HepG2 (cell line): ENCODE results near the gene DHX34. TPM values are rescaled to one million over a fixed set of nuclear protein-coding genes. Genes with fewer than 3 reads are reported as not detected.

Source experiments
- ATAC-seq: fragments of 200-7000 bp; cut with Tn5 transposase; 3 replicates; pipeline ENCODE4 v1.9.1; 2020; ENCODE audit warnings: mild to moderate bottlenecking, moderate library complexity
- BruUV-seq: library from RNA; stranded (reverse); fragments of 400-500 nt; replicated peaks from 2 replicates; lab custom pipeline; 2021; lab: Mats Ljungman, UMichigan
- CTCF ChIA-PET: fragments of 300-600 bp; formaldehyde crosslinking; extraction: SDS; loops from one replicate; lab custom pipeline; 2021; ENCODE audit warnings: low total read pairs, inconsistent platforms, low intra/inter-chr PET ratio; lab: Yijun Ruan, JAX
- POLR2A ChIA-PET: fragments of 350-600 bp; sonication (Branson Sonifier 250); formaldehyde crosslinking; loops from one replicate; lab custom pipeline; 2020; ENCODE audit warnings: antibody characterized with exemption, inconsistent platforms; lab: Yijun Ruan, JAX
- DNase-seq: peaks from one replicate; pipeline ENCODE4 v3.0.0-alpha.2; 2015; ENCODE audit warnings: low spot score
- FAIRE-seq: peaks from 3 replicates; lab custom pipeline; 2011; peaks lifted over from hg19 to GRCh38; lab: Jason Lieb, UNC
- H2AFZ ChIP-seq: one replicate; pipeline ENCODE4 v1.6.1; 2011; ENCODE audit warnings: low read length, inconsistent platforms
- H3K27ac ChIP-seq: fragments of 300-600 bp; 3 replicates; pipeline ENCODE4 v1.8.0; 2011; ENCODE audit warnings: mixed run types, mild to moderate bottlenecking, mixed read lengths, low read length, inconsistent platforms; ENCODE audit not compliant: insufficient read depth; ENCODE audit errors: extremely low read length
- H3K27me3 ChIP-seq, 2 experiments: fragments of 200-600 bp in 1 of 2; 2 replicates in 1 of 2; 3 replicates in 1 of 2; pipeline versions ENCODE4 v1.6.0 to v1.8.0; 2011; ENCODE audit warnings: low read length in 2 of 2, mild to moderate bottlenecking in 2 of 2, moderate library complexity in 2 of 2, inconsistent platforms in 1 of 2; ENCODE audit not compliant: insufficient read depth in 2 of 2, control insufficient read depth in 1 of 2
- H3K36me3 ChIP-seq, 2 experiments: fragments of 200-600 bp in 1 of 2; replicated peaks in 1 of 2; 2 replicates in 1 of 2; 3 replicates in 1 of 2; pipeline versions ENCODE4 v1.5.1 to v1.8.0; 2011; ENCODE audit warnings: low read length in 2 of 2, inconsistent platforms in 1 of 2; ENCODE audit not compliant: insufficient read depth in 2 of 2, control insufficient read depth in 1 of 2
- H3K4me1 ChIP-seq: 2 replicates; pipeline ENCODE4 v1.5.1; 2012; ENCODE audit warnings: low read length, inconsistent platforms; ENCODE audit not compliant: insufficient read depth
- H3K4me2 ChIP-seq: 2 replicates; pipeline ENCODE4 v1.6.0; 2011; ENCODE audit warnings: low read depth, low read length, inconsistent platforms
- H3K4me3 ChIP-seq, 3 experiments: fragments of 200-600 bp in 1 of 3; sonication (generic), shearing (Covaris generic) in 1 of 3; replicated peaks in 1 of 3; 2 replicates each; pipeline ENCODE4 v1.5.1; 2011 to 2016; ENCODE audit warnings: low read length in 3 of 3, inconsistent platforms in 2 of 3, low read depth in 2 of 3, mild to moderate bottlenecking in 2 of 3, control low read depth in 1 of 3, mixed read lengths in 1 of 3; ENCODE audit not compliant: insufficient read depth in 1 of 3
- H3K79me2 ChIP-seq: one replicate; pipeline ENCODE4 v1.6.1; 2011; ENCODE audit warnings: low read length, inconsistent platforms; ENCODE audit not compliant: insufficient read depth
- H3K9ac ChIP-seq: 2 replicates; pipeline ENCODE4 v1.6.0; 2011; ENCODE audit warnings: mild to moderate bottlenecking, low read depth, low read length, inconsistent platforms; ENCODE audit not compliant: insufficient read depth
- H3K9me3 ChIP-seq: 2 replicates; pipeline ENCODE4 v1.5.1; 2012; ENCODE audit warnings: mild to moderate bottlenecking, low read length
- H4K20me1 ChIP-seq: 2 replicates; pipeline ENCODE4 v1.6.0; 2011; ENCODE audit warnings: inconsistent platforms, mild to moderate bottlenecking, low read length, moderate library complexity; ENCODE audit not compliant: insufficient read depth
- HMG20B ChIP-seq: conservative IDR thresholded peaks from 2 replicates; pipeline ENCODE4 v1.6.1; 2016; ENCODE audit warnings: missing genetic modification reagents, missing compliant biosample characterization
- JARID2 ChIP-seq: sonication (generic); formaldehyde crosslinking; IDR thresholded peaks from 2 replicates; pipeline ENCODE4 v1.8.1; 2023; ENCODE audit warnings: missing genetic modification reagents, inconsistent platforms; ENCODE audit not compliant: insufficient replicate concordance
- KLF11 ChIP-seq: IDR thresholded peaks from 2 replicates; pipeline ENCODE4 v1.6.1; 2016; ENCODE audit warnings: missing compliant biosample characterization
- NR2F1 ChIP-seq, 2 experiments: fragments of 450-650 bp in 1 of 2; formaldehyde crosslinking in 1 of 2; IDR thresholded peaks; 2 replicates each; pipeline versions ENCODE4 v1.5.0 to v1.6.1; 2016 to 2020; ENCODE audit warnings: mild to moderate bottlenecking in 1 of 2, missing compliant biosample characterization in 1 of 2, missing genetic modification reagents in 1 of 2, moderate library complexity in 1 of 2
- REL ChIP-seq: sonication (generic); formaldehyde crosslinking; conservative IDR thresholded peaks from 2 replicates; pipeline ENCODE4 v1.8.0; 2022; ENCODE audit warnings: mild to moderate bottlenecking, missing genetic modification reagents, moderate library complexity
- YEATS4 ChIP-seq: sonication (generic); formaldehyde crosslinking; IDR thresholded peaks from 2 replicates; pipeline ENCODE4 v1.4.0; 2020; ENCODE audit warnings: missing genetic modification reagents, borderline replicate concordance
- ZBTB21 ChIP-seq: sonication (generic); formaldehyde crosslinking; IDR thresholded peaks from 2 replicates; pipeline ENCODE4 v1.4.0; 2020; ENCODE audit warnings: missing genetic modification reagents
- ZFP82 ChIP-seq: sonication (generic); formaldehyde crosslinking; IDR thresholded peaks from 2 replicates; pipeline ENCODE4 v1.5.1; 2020; ENCODE audit warnings: mild to moderate bottlenecking, missing genetic modification reagents, borderline replicate concordance
- WGBS: methylation state at CpG from one replicate; pipeline ENCODE4 v1.1.6; 2017; ENCODE audit warnings: low lambda C conversion rate; 5-methylcytosine and 5-hydroxymethylcytosine counted together
- in situ Hi-C: cut with HindIII; loops from 2 replicates; pipeline ENCODE4 v1.10.0; 2017; ENCODE audit warnings: low pct_unique_long_range_greater_than_20kb; ENCODE audit not compliant: extremely low pct_ligation_motif_present
- intact Hi-C: fragments of 100-400 bp; cut with micrococcal nuclease; formaldehyde crosslinking; loops from one replicate; pipeline ENCODE4 v1.10.0; 2022; ENCODE audit not compliant: unreplicated experiment
- polyA plus RNA-seq, 8 experiments: library from polyadenylated mRNA; depleted of rRNA in 3 of 8; stranded (reverse) in 7 of 8; unstranded in 1 of 8; fragments of >200 nt; fragmentation: Illumina TruSeq in 4 of 8; extraction: Trizol in 4 of 8; gene quantifications; 2 replicates each; pipeline versions ENCODE4 v1.2.1 to v1.2.3, GENCODE V29; 2011 to 2016; ENCODE audit warnings: low read depth in 4 of 8, missing spikeins in 1 of 8, mixed read lengths in 1 of 8; ENCODE audit not compliant: insufficient read depth in 1 of 8
- total RNA-seq, 5 experiments: library from RNA; depleted of rRNA; stranded (reverse); fragments of >200 nt; fragmentation: Illumina TruSeq; extraction: Trizol; gene quantifications; 2 replicates each; pipeline ENCODE4 v1.2.3, GENCODE V29; 2016; ENCODE audit warnings: low read depth in 1 of 5
- TF ChIP-seq, protein P1 (sequence below): sonication (generic); formaldehyde crosslinking; IDR thresholded peaks from 2 replicates; pipeline ENCODE4 v1.4.0; 2020; ENCODE audit warnings: mild to moderate bottlenecking, missing genetic modification reagents
- TF ChIP-seq, protein P2 (sequence below): IDR thresholded peaks from 2 replicates; pipeline ENCODE4 v1.6.1; 2016; ENCODE audit warnings: low read depth
- TF ChIP-seq, protein P3 (sequence below): sonication (generic); formaldehyde crosslinking; IDR thresholded peaks from 2 replicates; pipeline ENCODE4 v1.4.0; 2020; ENCODE audit warnings: mild to moderate bottlenecking, missing genetic modification reagents

DHX34 gene
- total and polyA plus RNA-seq, 2 of the 13 experiments (the other 11 are each of a cell fraction or from before 2014, with no cell fraction given) = 9.2 to 12.0 TPM

DNA sequence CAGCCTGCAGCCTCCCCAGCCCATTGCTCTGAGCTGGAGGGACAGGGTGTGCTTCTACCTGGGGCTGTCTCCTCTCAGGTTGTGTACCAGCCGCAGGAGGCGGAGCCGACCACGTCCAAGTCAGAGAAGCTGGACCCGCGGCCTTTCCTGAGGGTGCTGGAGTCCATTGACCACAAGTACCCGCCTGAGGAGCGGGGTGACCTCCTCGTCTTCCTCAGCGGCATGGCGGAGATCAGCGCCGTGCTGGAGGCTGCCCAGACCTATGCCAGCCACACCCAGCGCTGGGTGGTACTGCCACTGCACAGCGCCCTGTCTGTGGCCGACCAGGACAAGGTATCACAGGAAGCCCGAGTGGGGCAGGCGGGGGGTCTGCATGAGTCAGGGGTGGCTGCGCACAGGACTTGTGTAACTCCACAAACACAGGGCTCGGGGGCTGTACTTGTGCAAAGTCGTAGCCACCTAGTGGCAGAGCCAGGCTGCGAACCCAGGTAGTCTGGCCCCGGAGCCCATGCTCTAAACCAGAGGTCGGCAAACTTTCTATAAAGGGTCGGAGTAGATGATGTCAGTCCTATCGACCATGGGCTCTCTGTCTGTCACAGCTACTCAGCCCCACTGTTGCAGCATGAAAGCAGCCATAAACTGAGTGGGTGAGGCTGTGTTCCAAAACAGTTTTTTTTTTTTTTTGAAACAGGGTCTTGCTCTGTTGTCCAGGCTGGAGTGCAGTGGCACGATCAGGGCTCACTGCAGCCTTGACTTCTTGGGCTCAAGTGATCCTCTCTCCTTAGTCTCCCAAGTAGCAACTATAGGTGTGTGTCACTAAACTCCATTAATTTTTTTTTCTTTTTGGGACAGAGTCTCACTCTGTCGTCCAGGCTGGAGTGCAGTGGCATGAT is 8.9 kb downstream of the DHX34 start (continued):
- TF ChIP-seq, protein P1, sequence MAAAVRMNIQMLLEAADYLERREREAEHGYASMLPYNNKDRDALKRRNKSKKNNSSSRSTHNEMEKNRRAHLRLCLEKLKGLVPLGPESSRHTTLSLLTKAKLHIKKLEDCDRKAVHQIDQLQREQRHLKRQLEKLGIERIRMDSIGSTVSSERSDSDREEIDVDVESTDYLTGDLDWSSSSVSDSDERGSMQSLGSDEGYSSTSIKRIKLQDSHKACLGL (CRISPR knock-in tag) = no peak

DNA sequence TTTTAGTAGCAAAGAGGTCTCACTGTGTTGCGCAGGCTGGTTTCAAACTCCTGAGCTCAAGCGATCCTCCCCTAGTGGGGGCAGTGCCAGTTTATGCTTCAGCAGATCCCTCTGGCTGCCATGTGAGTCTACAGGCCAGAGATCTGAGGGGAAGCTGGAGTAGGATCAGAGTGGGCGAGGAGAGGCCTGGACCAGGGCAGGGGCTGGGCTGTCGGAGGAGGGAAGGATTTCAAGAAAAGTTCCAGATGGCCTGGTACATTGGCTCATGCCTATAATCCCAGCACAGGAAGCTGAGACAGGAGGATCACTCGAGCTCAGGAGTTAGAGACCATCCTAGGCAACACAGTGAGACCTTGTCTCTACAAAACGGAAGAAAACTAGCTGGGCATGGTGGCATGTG is 9.8 kb downstream of the DHX34 start:
- CTCF ChIA-PET = no interaction called here
- H3K36me3 ChIP-seq = peaks cover 37 to 78% of the 10 kb centered on the region in 2 experiments
- POLR2A ChIA-PET = no interaction called here

More for the DNA sequence above, 9.8 kb downstream of the DHX34 start:
- Histone ChIP-seq H2AFZ (no peak overlapping the region), H3K9ac (no peak overlapping the region), H3K4me3 (no peak overlapping the region), H3K79me2 (no peaks in the 10 kb centered on the region), H3K27me3 (no peaks in the 10 kb centered on the region), H3K4me2 (no peak overlapping the region), H3K9me3 (no peaks in the 10 kb centered on the region), H3K4me1 (peaks cover 2% of the 10 kb centered on the region), H4K20me1 (0 out of 2 replicates have a peak, but pooled peaks cover 1% of the 10 kb centered on the region), H3K27ac (no peak overlapping the region)
- no TSS peak for BruUV-seq
- no peak for TF ChIP-seq ZBTB21 (CRISPR knock-in tag)
- no peak for TF ChIP-seq ZFP82 (CRISPR knock-in tag)
- TF ChIP-seq, protein P2, sequence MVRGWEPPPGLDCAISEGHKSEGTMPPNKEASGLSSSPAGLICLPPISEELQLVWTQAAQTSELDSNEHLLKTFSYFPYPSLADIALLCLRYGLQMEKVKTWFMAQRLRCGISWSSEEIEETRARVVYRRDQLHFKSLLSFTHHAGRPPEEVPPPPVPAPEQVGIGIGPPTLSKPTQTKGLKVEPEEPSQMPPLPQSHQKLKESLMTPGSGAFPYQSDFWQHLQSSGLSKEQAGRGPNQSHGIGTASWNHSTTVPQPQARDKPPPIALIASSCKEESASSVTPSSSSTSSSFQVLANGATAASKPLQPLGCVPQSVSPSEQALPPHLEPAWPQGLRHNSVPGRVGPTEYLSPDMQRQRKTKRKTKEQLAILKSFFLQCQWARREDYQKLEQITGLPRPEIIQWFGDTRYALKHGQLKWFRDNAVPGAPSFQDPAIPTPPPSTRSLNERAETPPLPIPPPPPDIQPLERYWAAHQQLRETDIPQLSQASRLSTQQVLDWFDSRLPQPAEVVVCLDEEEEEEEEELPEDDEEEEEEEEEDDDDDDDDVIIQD (CRISPR knock-in tag) = no peak
- TF ChIP-seq YEATS4 = no peak
- TF ChIP-seq, protein P3, sequence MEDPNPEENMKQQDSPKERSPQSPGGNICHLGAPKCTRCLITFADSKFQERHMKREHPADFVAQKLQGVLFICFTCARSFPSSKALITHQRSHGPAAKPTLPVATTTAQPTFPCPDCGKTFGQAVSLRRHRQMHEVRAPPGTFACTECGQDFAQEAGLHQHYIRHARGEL (CRISPR knock-in tag) = no peak
- TF ChIP-seq KLF11 (CRISPR knock-in tag) = no peak
- no peak for TF ChIP-seq NR2F1 (CRISPR knock-in tag; IDR thresholded peaks at IDR 0.05)
- TF ChIP-seq JARID2 = no peak
- TF ChIP-seq REL (CRISPR knock-in tag) = no peak
- TF ChIP-seq HMG20B (CRISPR knock-in tag) = no peak
- in situ Hi-C loops = no loop called here
- WGBS = 98% methylated on average over 5 of the region's 6 CpGs
- FAIRE-seq (no peak), ATAC-seq (no peak), DNase-seq (no peak)
- intact Hi-C loops = no loop called here
